GM23338 (cell line): ENCODE results near the gene INO80. TPM values are rescaled to one million over a fixed set of nuclear protein-coding genes. Genes with fewer than 3 reads are reported as not detected.
"Not testable (repeated sequence)": the region's sequence is repeated elsewhere in the genome, so short reads cannot be mapped to it uniquely, and the experiment has no call there.

ENCODE experiments used
- ATAC-seq: fragments of 200-7000 bp; cut with Tn5 transposase; 3 replicates; pipeline ENCODE4 v1.9.1; 2020
- DNase-seq: peaks from one replicate; pipeline ENCODE4 v3.0.0-alpha.2; 2015; ENCODE audit warnings: low spot score
- H2AFZ ChIP-seq: fragments of 200-600 bp; sonication (generic); 2 replicates; pipeline ENCODE4 v1.8.0; 2016; ENCODE audit warnings: antibody characterized with exemption, mild to moderate bottlenecking, moderate library complexity
- H3F3A ChIP-seq: fragments of 200-600 bp; sonication (generic); replicated peaks from 2 replicates; pipeline ENCODE4 v1.8.0; 2017; ENCODE audit warnings: antibody characterized with exemption, mixed run types, low read depth
- H3K27ac ChIP-seq: fragments of 200-600 bp; sonication (generic); 2 replicates; pipeline ENCODE4 v1.6.1; 2016; ENCODE audit warnings: low read depth
- H3K27me3 ChIP-seq: fragments of 200-600 bp; sonication (generic); 2 replicates; pipeline ENCODE4 v1.8.0; 2016; ENCODE audit warnings: mild to moderate bottlenecking, mixed run types, moderate library complexity; ENCODE audit not compliant: insufficient read depth
- H3K36me3 ChIP-seq: fragments of 200-600 bp; sonication (generic); 2 replicates; pipeline ENCODE4 v1.8.0; 2016; ENCODE audit warnings: mild to moderate bottlenecking; ENCODE audit not compliant: insufficient read depth
- H3K4me1 ChIP-seq: fragments of 200-600 bp; sonication (generic); 2 replicates; pipeline ENCODE4 v1.8.0; 2016; ENCODE audit warnings: mild to moderate bottlenecking, moderate library complexity; ENCODE audit not compliant: insufficient read depth
- H3K4me2 ChIP-seq: fragments of 200-600 bp; sonication (generic); 2 replicates; pipeline ENCODE4 v1.7.1; 2017; ENCODE audit warnings: mixed run types
- H3K4me3 ChIP-seq: fragments of 200-600 bp; sonication (generic); 2 replicates; pipeline ENCODE4 v1.6.1; 2016; ENCODE audit warnings: mixed run types
- H3K79me2 ChIP-seq: fragments of 200-600 bp; sonication (generic); replicated peaks from 2 replicates; pipeline ENCODE4 v1.8.0; 2017; ENCODE audit warnings: mild to moderate bottlenecking; ENCODE audit not compliant: insufficient read depth
- H3K9me2 ChIP-seq: fragments of 200-600 bp; sonication (generic); 2 replicates; pipeline ENCODE4 v1.8.0; 2017; ENCODE audit not compliant: insufficient read depth
- H4K20me1 ChIP-seq: fragments of 200-600 bp; sonication (generic); replicated peaks from 2 replicates; pipeline ENCODE4 v1.8.0; 2017; ENCODE audit warnings: mild to moderate bottlenecking; ENCODE audit not compliant: insufficient read depth
- H3K27ac Mint-ChIP-seq: 2 replicates; pipeline ENCODE4 v1.8.0; 2020; ENCODE audit warnings: inconsistent platforms, mild to moderate bottlenecking, moderate library complexity, mixed read lengths
- H3K27me3 Mint-ChIP-seq: 3 replicates; pipeline ENCODE4 v1.8.0; 2022; ENCODE audit warnings: low read depth, mild to moderate bottlenecking, moderate library complexity, mixed read lengths, inconsistent platforms; ENCODE audit not compliant: insufficient read depth, poor library complexity
- H3K36me3 Mint-ChIP-seq: 3 replicates; pipeline ENCODE4 v1.8.0; 2021; ENCODE audit warnings: low read depth, mild to moderate bottlenecking, inconsistent platforms, moderate library complexity, mixed read lengths
- H3K4me1 Mint-ChIP-seq: 3 replicates; pipeline ENCODE4 v1.8.0; 2020; ENCODE audit warnings: mild to moderate bottlenecking, inconsistent platforms, mixed read lengths
- H3K4me3 Mint-ChIP-seq: 3 replicates; pipeline ENCODE4 v1.8.0; 2021; ENCODE audit warnings: moderate library complexity, mild to moderate bottlenecking, inconsistent platforms, mixed read lengths
- H3K9me3 Mint-ChIP-seq: 3 replicates; pipeline ENCODE4 v1.8.0; 2020; ENCODE audit warnings: moderate library complexity, mild to moderate bottlenecking, inconsistent platforms, mixed read lengths
- CREB1 ChIP-seq: fragments of 250-450 bp; sonication (Bioruptor Pico); IDR thresholded peaks from 2 replicates; pipeline ENCODE4 v1.5.0; 2020; ENCODE audit warnings: low read depth, mild to moderate bottlenecking, moderate library complexity
- EZH2 ChIP-seq: fragments of 200-600 bp; sonication (generic); IDR thresholded peaks from one replicate; pipeline ENCODE4 v1.8.0; 2017; ENCODE audit warnings: antibody characterized with exemption, mild to moderate bottlenecking, low read depth; ENCODE audit not compliant: unreplicated experiment
- EZH2phosphoT487 ChIP-seq: fragments of 200-600 bp; sonication (generic); IDR thresholded peaks from one replicate; pipeline ENCODE4 v1.8.1; 2018; ENCODE audit warnings: antibody characterized with exemption; ENCODE audit not compliant: unreplicated experiment
- JUNB ChIP-seq: IDR thresholded peaks from one replicate; pipeline ENCODE4 v1.6.1; 2016; ENCODE audit warnings: antibody characterized with exemption; ENCODE audit not compliant: unreplicated experiment
- NANOG ChIP-seq: IDR thresholded peaks from 2 replicates; pipeline ENCODE4 v1.6.1; 2016; ENCODE audit warnings: antibody characterized with exemption, borderline replicate concordance
- REST ChIP-seq: IDR thresholded peaks from one replicate; pipeline ENCODE4 v1.6.1; 2018; ENCODE audit warnings: antibody characterized with exemption; ENCODE audit not compliant: unreplicated experiment
- polyA plus RNA-seq: library from polyadenylated mRNA; unstranded; fragments of >200 nt; fragmentation: Nextera tagmentation; extraction: Ambion mirVana; gene quantifications from 2 replicates; pipeline ENCODE4 v1.2.1, GENCODE V29; 2016
- total RNA-seq: library from RNA; depleted of rRNA; stranded (reverse); fragments of >200 nt; shearing (Covaris generic); gene quantifications from 2 replicates; pipeline ENCODE4 v1.2.3, GENCODE V29; 2014

The INO80 gene
- total and polyA plus RNA-seq, 2 experiments from 2014 or later = 6.5 to 24.9 TPM

DNA sequence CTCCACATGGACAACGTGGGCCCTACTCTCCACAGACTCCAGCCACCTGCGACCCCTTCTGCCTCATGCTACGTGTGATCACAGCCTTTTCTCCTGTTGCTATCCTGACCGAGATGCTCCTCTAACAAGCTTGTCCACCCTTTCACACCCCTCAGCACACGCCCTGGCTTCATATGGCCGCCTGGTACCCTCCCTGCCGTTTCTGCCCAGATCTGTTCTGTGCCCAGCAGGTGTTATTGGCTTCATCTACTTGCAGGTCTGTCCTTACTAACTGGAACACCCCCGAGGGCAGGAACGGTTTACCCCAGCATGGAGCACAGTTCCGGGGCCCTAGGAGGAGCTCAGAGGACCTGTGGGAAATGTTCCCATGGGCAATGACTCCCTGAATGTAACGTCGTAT lies 152.9 kb downstream of the INO80 start (continued):
- TF ChIP-seq REST (no peak), JUNB (no peak), CREB1 (CRISPR knock-in tag) (no peak), NANOG (no peak)

DNA sequence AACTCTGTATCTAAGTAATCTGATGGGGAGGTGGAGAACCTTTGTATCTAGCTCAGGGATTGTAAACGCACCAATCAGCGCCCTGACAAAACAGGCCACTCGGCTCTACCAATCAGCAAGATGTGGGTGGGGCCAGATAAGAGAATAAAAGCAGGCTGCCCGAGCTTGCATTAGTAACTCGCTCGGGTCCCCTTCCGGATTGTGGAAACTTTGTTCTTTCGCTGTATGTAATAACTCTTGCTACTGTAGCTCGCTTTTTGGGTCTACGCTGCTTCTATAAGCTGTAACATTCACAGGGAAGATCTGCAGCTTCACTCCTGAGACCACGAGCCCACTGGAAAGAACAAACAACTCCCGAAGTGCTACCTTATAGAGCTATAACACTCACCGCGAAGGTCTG lies 153.8 kb downstream of the INO80 start:
- H2AFZ ChIP-seq, H3K9me3 Mint-ChIP-seq, H4K20me1 ChIP-seq, H3K4me3 Mint-ChIP-seq, H3K27ac Mint-ChIP-seq, H3K4me3 ChIP-seq, ATAC-seq, DNase-seq, H3K27ac ChIP-seq, H3K9me2 ChIP-seq, H3K36me3 ChIP-seq, H3K27me3 ChIP-seq, H3K79me2 ChIP-seq, H3K4me2 ChIP-seq: not testable (repeated sequence)
- peaks cover 11% of the 10 kb centered on the region; the same call in 1 of the 2 replicates for H3K4me1 ChIP-seq
- Mint-ChIP-seq H3K4me1 (peaks cover 40% of the 10 kb centered on the region), H3K36me3 (peaks cover 17% of the 10 kb centered on the region; the same call in 2 of the 3 replicates), H3K27me3 (peaks cover 29% of the 10 kb centered on the region)
- peaks cover 16% of the 10 kb centered on the region; the same call in 1 of the 2 replicates for H3F3A ChIP-seq

DNA sequence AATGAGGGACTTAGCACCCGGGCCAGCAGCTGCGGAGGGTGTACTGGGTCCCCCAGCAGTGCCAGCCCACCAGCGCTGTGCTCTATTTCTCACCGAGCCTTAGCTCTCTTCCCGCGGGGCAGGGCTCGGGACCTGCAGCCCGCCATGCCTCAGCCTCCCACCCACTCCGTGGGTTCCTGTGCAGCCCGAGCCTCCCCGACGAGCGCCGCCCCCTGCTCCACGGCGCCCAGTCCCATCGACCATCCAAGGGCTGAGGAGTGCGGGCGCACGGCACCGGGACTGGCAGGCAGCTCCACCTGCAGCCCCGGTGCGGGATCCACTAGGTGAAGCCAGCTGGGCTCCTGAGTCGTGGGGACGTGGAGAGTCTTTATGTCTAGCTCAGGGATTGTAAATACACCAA lies 154.3 kb downstream of the INO80 start:
- peaks cover 23% of the 10 kb centered on the region; the same call in 2 of the 3 replicates for H3K36me3 Mint-ChIP-seq
- not testable (repeated sequence) for H3K4me3 ChIP-seq, H3K27ac Mint-ChIP-seq, H3K27ac ChIP-seq, H4K20me1 ChIP-seq, H3K79me2 ChIP-seq, H3K4me3 Mint-ChIP-seq, H3K9me2 ChIP-seq, H3K27me3 ChIP-seq, H3K36me3 ChIP-seq, H3K4me2 ChIP-seq, H3K9me3 Mint-ChIP-seq, DNase-seq, H2AFZ ChIP-seq, ATAC-seq
- peaks cover 29% of the 10 kb centered on the region for H3K27me3 Mint-ChIP-seq
- peaks cover 20% of the 10 kb centered on the region for H3F3A ChIP-seq
- H3K4me1 ChIP-seq = peaks cover 11% of the 10 kb centered on the region; the same call in 1 of the 2 replicates
- peaks cover 38% of the 10 kb centered on the region for H3K4me1 Mint-ChIP-seq

DNA sequence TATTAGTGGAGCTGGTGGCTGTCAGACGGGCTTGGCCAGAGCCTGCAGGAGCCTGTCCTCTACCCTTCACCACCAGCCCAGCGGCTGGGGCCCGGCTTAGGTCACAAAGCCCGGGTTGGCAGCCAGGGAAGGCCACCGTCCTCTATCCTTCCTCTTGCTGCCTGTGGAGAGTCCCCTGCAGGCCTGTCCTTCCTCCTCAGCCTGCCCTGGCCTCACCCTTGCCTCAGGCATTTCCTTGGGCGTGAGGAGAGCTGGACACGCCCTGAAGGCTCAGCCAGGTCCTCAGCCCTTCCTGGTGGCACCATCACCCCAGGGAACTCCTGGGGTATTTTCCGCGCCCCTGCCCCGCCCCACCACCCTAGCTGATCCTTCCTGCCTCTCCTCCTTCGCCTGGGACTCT lies 155.2 kb downstream of the INO80 start:
- Histone ChIP-seq H3K4me1 (peaks cover 11% of the 10 kb centered on the region; the same call in 1 of the 2 replicates), H3K79me2 (peaks cover 7% of the 10 kb centered on the region), H3K4me2 (no peak overlapping the region), H3K27me3 (no peaks in the 10 kb centered on the region), H3F3A (peaks cover 22% of the 10 kb centered on the region), H4K20me1 (no peaks in the 10 kb centered on the region), H3K4me3 (no peak overlapping the region), H3K36me3 (no peaks in the 10 kb centered on the region; the same call in 1 of the 2 replicates), H3K27ac (no peak overlapping the region), H3K9me2 (no peaks in the 10 kb centered on the region), H2AFZ (no peak overlapping the region)
- Mint-ChIP-seq H3K27me3 (peaks cover 33% of the 10 kb centered on the region), H3K36me3 (peaks cover 31% of the 10 kb centered on the region), H3K9me3 (no peaks in the 10 kb centered on the region; the same call in 1 of the 3 replicates), H3K4me3 (no peak overlapping the region), H3K27ac (no peak overlapping the region), H3K4me1 (peaks cover 38% of the 10 kb centered on the region)
- DNase-seq (no peak), ATAC-seq (no peak)
- TF ChIP-seq EZH2 (no peak), EZH2phosphoT487 (no peak)
